GM20431 (cell line): ENCODE measurements around the gene ZFP36.

Experiments
- in situ Hi-C: fragments of 300-500 bp; cut with MseI, MboI; formaldehyde crosslinking; loops from one replicate; pipeline ENCODE4 v1.15.0; 2020; ENCODE audit warnings: low sequenced_read_pairs; ENCODE audit not compliant: unreplicated experiment

ZFP36 gene

DNA sequence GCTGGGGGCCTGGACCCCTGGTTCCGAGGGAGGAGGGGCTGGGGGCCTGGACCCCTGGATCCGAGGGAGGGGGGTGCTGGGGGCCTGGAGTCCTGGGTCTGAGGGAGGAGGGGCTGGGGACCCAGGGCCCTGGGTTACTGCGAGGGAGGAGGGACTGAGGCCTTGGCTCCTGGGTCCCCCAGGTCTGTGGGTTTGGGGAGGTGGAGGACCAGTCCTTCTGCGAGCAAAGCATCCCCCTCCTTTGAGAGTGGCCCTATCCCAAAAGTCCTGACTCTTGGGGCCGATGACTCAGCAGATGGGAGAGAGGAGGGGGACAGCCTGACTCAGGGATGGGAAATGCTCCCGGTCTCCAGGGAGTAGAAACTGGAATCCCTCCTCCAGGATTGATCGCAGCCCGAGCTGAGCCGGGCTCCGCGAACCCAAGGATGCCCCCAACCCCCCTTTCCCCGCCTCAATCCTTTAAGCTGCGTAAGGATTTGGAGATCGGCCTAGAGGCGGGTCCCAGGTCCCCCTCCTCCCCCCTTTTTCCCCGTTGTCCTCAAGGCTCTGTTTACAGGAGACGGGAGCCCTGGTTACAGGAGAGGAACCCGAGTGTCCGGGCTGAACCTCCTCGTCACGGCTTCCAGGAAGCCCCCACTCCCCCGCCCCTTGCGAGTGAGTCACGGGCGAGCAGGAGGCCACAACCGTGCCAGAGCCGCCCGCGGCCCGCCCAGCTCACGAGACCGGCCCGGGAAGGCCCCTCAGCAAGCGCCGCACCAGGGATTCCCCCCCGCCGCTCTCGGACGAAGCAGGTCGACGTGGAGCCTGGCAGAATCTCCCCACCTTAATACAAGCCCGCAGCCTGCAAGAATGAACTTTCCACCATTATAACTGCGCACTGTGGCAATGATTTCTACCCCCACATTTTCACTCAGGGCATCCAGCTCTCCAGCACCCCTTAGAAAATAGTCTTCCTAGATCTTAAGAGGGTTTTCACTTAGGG is 3.0 kb upstream of the ZFP36 start:
- in situ Hi-C loops: no loop called here

DNA sequence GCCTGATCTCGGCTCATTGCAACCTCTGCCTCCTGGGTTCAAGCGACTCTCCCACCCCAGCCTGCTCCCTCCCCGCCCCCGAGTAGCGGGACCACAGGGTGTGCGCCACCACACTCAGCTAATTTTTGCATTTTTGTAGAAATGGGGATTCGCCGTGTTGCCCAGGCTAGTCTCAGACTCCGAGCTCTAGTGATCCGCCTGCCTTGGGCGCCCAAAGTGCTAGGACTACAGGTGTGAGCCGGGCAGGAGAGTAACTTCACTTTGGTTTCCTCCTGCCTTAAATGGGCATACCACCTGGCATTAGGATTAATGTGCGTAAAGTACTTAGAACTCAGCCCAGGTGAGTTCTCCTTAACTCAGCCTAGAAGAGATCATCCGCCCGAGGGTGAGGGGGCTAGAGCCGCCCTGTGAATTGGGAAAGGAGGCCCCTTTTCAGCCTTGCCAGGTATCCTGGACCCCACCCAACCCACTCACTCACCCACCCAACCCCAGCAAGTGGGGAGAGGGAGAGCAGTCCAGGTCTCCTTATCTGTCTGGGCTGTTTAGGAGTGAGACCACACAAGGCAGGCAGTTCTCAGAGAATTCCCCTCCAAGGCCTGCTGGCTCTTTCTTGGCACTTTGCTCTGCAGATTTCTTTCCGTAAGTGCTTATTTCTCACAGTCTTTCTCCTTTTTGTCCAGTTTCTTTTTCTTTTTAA is 1.2 kb upstream of the ZFP36 start:
- in situ Hi-C loops: no loop called here

DNA sequence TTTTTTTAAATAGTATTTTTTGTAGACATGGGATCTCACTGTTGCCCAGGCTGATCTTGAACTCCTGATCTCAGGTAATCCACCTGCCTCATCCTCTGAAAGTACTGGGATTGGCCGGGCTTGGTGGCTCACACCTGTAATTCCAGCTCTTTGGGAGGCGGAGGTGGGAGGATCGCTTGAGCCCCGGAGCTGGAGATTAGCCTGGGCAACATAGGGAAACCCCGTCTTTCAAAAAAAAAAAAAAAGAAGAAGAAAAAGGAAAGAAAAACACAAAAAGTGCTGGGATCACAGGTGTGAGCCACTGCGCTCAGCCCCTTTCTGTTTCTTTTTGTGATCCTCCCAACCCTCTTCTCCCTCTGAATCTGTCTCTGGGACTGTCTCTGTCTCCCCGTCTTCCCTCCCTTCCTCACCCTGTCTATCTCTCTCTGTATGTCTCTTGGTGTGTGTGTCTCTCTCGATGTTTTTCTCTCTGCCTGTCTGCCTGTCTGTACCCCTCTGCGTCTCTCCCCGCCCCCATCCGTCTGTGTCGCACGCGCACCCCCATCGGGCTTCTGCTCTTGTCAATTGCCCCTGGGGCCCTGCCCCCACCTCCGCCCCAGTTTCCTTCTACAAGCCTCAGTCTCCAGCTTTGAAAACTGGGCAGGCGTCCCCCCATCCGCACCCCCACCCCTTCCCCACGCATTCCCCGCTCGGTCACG is 540 bp upstream of the ZFP36 start:
- in situ Hi-C loops: no loop called here

- in situ Hi-C loops: no loop called here
These were observed 688 bp downstream of the ZFP36 start for GRCh38 chr19:39407410-39407659.

DNA sequence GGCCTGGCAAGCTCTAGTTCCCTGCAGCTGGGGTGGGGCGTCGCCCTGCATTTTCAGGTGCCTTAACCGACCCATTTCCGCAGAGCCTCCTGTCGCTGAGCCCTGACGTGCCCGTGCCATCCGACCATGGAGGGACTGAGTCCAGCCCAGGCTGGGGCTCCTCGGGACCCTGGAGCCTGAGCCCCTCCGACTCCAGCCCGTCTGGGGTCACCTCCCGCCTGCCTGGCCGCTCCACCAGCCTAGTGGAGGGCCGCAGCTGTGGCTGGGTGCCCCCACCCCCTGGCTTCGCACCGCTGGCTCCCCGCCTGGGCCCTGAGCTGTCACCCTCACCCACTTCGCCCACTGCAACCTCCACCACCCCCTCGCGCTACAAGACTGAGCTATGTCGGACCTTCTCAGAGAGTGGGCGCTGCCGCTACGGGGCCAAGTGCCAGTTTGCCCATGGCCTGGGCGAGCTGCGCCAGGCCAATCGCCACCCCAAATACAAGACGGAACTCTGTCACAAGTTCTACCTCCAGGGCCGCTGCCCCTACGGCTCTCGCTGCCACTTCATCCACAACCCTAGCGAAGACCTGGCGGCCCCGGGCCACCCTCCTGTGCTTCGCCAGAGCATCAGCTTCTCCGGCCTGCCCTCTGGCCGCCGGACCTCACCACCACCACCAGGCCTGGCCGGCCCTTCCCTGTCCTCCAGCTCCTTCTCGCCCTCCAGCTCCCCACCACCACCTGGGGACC is 1.2 kb downstream of the ZFP36 start:
- in situ Hi-C loops: no loop called here

DNA sequence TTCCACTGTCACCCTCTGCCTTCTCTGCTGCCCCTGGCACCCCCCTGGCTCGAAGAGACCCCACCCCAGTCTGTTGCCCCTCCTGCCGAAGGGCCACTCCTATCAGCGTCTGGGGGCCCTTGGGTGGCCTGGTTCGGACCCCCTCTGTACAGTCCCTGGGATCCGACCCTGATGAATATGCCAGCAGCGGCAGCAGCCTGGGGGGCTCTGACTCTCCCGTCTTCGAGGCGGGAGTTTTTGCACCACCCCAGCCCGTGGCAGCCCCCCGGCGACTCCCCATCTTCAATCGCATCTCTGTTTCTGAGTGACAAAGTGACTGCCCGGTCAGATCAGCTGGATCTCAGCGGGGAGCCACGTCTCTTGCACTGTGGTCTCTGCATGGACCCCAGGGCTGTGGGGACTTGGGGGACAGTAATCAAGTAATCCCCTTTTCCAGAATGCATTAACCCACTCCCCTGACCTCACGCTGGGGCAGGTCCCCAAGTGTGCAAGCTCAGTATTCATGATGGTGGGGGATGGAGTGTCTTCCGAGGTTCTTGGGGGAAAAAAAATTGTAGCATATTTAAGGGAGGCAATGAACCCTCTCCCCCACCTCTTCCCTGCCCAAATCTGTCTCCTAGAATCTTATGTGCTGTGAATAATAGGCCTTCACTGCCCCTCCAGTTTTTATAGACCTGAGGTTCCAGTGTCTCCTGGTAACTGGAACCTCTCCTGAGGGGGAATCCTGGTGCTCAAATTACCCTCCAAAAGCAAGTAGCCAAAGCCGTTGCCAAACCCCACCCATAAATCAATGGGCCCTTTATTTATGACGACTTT is 2.0 kb downstream of the ZFP36 start:
- in situ Hi-C loops: no loop called here

GRCh38 chr19:39409208-39410016 is 2.8 kb downstream of the ZFP36 start:
- in situ Hi-C loops: no loop called here

- in situ Hi-C loops: no loop called here
These were observed 3.6 kb downstream of the ZFP36 start for GRCh38 chr19:39410017-39410830.

DNA sequence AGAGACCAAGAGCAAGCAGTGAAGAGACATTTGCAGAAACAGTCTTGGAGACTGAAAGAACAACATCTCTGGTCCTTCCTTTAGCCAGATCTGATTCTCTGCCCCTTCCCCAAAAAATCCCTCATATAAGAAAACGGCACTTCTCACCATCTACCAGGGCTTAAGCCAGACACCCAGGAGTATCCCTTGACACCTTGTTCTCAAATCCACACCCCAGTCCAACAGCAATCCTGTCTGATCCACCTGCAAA is 4.1 kb downstream of the ZFP36 start:
- in situ Hi-C loops: no loop called here

- in situ Hi-C loops: no loop called here
These were observed 4.6 kb downstream of the ZFP36 start for GRCh38 chr19:39411081-39411831.

DNA sequence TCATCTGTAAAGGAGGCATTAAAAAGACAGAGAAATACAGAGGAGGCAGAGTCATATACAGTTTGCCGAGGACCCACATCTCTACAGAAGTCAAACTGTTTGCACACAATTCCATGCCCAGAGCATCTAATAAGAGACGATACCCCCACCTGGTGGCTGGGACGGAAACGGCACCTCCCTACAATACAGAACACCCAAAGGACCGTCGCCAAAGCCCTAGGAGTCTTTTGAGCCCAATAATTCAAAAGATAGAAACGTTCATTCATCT is 5.1 kb downstream of the ZFP36 start:
- in situ Hi-C loops: no loop called here

- in situ Hi-C loops: no loop called here
These were observed 5.6 kb downstream of the ZFP36 start, which contains the start of gene PLEKHG2 for GRCh38 chr19:39412100-39412866. Gene PLEKHG2 (plus strand): TSS chr19:39412669. CDS start chr19:39414087, 1,418 bp downstream.

DNA sequence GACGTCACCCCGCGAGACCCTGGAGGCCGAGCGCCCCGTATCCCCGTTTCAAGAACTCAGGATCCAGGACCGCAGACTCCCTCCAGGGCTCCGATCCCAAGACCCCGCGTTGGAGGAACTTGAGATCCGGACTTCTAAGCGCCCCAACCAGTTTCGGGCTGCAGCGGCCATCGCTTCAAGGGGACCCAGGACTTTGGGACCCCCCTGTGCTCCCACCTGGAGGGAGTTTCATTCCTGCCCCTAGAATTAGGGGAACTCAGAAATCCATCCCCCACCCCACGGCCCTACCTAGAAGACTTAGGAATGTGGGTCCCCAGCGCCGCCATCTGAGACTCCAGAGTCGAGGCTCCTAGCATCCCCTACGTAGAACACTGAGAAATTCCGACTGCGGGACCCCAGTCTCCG is 6.2 kb downstream of the ZFP36 start:
- in situ Hi-C loops: no loop called here

DNA sequence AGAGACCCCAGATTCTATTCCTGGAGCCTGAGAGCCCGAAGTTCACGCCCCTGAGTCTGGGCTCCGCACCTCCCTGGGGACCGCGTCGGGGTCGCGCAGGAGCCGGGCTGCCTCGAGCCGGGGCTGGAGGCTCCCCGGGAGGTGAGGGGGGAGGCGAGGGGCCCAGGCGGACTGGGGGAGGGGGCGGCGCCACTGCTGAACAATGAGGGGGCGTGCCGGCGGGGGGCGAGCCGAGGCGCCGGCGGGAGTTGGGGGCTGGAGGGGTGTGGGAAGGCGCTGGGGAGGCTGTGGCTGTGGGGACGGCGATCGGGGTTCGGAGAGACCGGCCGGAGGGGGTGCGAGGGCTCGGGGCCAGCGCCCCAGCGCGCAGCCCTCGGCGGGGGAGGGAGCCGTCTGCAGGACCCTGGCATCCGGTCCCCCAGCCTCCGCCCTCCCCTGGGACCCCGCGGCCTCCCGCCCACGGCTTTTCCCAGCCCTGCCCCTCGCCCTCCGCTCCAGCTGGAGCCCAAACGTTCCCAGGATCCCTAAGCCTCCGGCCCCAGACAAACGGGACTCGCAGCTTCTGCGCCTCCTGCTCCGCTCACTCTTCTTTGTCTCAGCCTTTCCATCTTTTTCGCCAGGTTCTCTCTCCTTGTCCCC is 6.7 kb downstream of the ZFP36 start:
- in situ Hi-C loops: no loop called here

- in situ Hi-C loops: no loop called here
These were observed 7.4 kb downstream of the ZFP36 start for GRCh38 chr19:39413911-39414608.
